ENCODE data around the gene HOXA2.

GRCh38 chr7:27146491-27147198 is 44.2 kb upstream of the HOXA2 start:
- TF ChIP-seq POLR2A (IDR thresholded peaks at IDR 0.05; ENCODE audit: extremely low read depth, insufficient read length) (no peak), MYC (IDR thresholded peaks at IDR 0.05; ENCODE audit: low read depth, low read length) (no peak), MAX (IDR thresholded peaks at IDR 0.05; ENCODE audit: low read depth, low read length) (no peak)
- TF ChIP-seq, protein P1, sequence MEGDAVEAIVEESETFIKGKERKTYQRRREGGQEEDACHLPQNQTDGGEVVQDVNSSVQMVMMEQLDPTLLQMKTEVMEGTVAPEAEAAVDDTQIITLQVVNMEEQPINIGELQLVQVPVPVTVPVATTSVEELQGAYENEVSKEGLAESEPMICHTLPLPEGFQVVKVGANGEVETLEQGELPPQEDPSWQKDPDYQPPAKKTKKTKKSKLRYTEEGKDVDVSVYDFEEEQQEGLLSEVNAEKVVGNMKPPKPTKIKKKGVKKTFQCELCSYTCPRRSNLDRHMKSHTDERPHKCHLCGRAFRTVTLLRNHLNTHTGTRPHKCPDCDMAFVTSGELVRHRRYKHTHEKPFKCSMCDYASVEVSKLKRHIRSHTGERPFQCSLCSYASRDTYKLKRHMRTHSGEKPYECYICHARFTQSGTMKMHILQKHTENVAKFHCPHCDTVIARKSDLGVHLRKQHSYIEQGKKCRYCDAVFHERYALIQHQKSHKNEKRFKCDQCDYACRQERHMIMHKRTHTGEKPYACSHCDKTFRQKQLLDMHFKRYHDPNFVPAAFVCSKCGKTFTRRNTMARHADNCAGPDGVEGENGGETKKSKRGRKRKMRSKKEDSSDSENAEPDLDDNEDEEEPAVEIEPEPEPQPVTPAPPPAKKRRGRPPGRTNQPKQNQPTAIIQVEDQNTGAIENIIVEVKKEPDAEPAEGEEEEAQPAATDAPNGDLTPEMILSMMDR (IDR thresholded peaks at IDR 0.05; ENCODE audit: low read depth, low read length), result no peak
